Adrenal gland (tissue), 12 donors: ENCODE measurements around the gene SSH3. TPM values are rescaled to one million over a fixed set of nuclear protein-coding genes. Genes with fewer than 3 reads are reported as not detected.
A peak's percentile ranks its signal among the peaks of the same experiment; 100 is the strongest.

Source experiments
- DNase-seq, 7 donors: peaks; one replicate each; pipeline ENCODE4 v3.0.0-alpha.2; 2019 to 2020
- H3K27ac ChIP-seq, 5 donors: fragments of 200-600 bp; sonication (generic) in 4 of 5; 1 replicate in 3 of 5; 2 replicates in 2 of 5; pipeline versions ENCODE4 v1.5.1 to v1.8.0; 2016 to 2020; ENCODE audit warnings: mild to moderate bottlenecking in 1 of 5
- H3K27me3 ChIP-seq: fragments of 200-600 bp; 2 replicates; pipeline ENCODE4 v1.8.0; 2021
- H3K36me3 ChIP-seq, 2 donors: fragments of 200-600 bp; replicated peaks in 1 of 2; 1 replicate in 1 of 2; 2 replicates in 1 of 2; pipeline versions ENCODE4 v1.5.1 to v1.8.0; 2018 to 2022
- H3K4me1 ChIP-seq, 2 donors: fragments of 200-600 bp; replicated peaks in 1 of 2; 1 replicate in 1 of 2; 2 replicates in 1 of 2; pipeline versions ENCODE4 v1.5.1 to v1.8.0; 2018 to 2021
- H3K4me3 ChIP-seq, 4 donors: fragments of 200-600 bp; sonication (generic) in 3 of 4; one replicate each; pipeline ENCODE4 v1.5.1; 2016 to 2018
- H3K9me3 ChIP-seq, 3 donors: fragments of 200-600 bp; sonication (generic) in 1 of 3; replicated peaks in 1 of 3; 1 replicate in 2 of 3; 2 replicates in 1 of 3; pipeline versions ENCODE4 v1.5.1 to v1.8.0; 2016 to 2021
- CTCF ChIP-seq, 6 experiments: fragments of 450-650 bp in 4 of 6; fragments of 200-600 bp in 2 of 6; sonication (generic) in 1 of 6; IDR thresholded peaks; 1 replicate in 5 of 6; 2 replicates in 1 of 6; pipeline versions ENCODE4 v1.5.1 to v1.8.0; 2016 to 2021; ENCODE audit warnings: antibody characterized with exemption in 6 of 6, mild to moderate bottlenecking in 2 of 6, moderate library complexity in 1 of 6
- POLR2A ChIP-seq, 2 donors: fragments of 450-650 bp; IDR thresholded peaks; one replicate each; pipeline ENCODE4 v1.6.1; 2017; ENCODE audit warnings: antibody characterized with exemption in 2 of 2, mild to moderate bottlenecking in 2 of 2, moderate library complexity in 1 of 2
- WGBS, 4 donors: extraction: QIAGEN DNeasy Blood & Tissue Kit in 2 of 4; methylation state at CpG; one replicate each; pipeline versions ENCODE4 v1.1.5 to v1.1.7; 2013 to 2017; 5-methylcytosine and 5-hydroxymethylcytosine counted together
- intact Hi-C, 2 donors: fragments of 100-400 bp; cut with DNase I; formaldehyde crosslinking; loops; one replicate each; pipeline versions ENCODE4 v1.14.1 to v1.15.0; 2022 to 2023
- polyA plus RNA-seq, 3 donors: library from polyadenylated mRNA; stranded (reverse); fragments of 200-250 nt in 2 of 3; fragments of 350-450 nt in 1 of 3; fragmentation: Illumina TruSeq in 1 of 3; extraction: RNeasy Lipid Tissue Mini Kit (QIAGEN cat#74804) in 1 of 3; gene quantifications; one replicate each; pipeline ENCODE4 v1.2.3, GENCODE V29; 2013 to 2014
- total RNA-seq, 9 donors: library from RNA; depleted of rRNA in 4 of 9; stranded (reverse); fragments of >200 nt in 4 of 9; fragments of 120-200 nt in 1 of 9; fragmentation: NEBNext Ultra II Directional in 1 of 9; extraction: Animal tissue kit (Norgen Biotek cat#: 25700) in 1 of 9; gene quantifications; one replicate each; pipeline versions ENCODE4 v1.1.0 to v1.2.4, GENCODE V29; 2013 to 2023
- donor health status: healthy with polysubstance abuse.
- donor health status: Bipolar disorder and iron deficiency.
- donor health status: DM: yes; HTN: yes; CAD: no.
- donor health status: DM: no; HTN: no; CAD: no.
- donor health status: DM: no; HTN: no; CAD: no.
- donor health status: DM: yes; HTN: yes; CAD: no.

The SSH3 gene
- total and polyA plus RNA-seq, 12 donors: 4.2 to 35.2 (median 24.6) TPM

- DNase-seq: peak in 1 of 7 donors; percentile 5
- Histone ChIP-seq H3K9me3 (no peaks in the 10 kb centered on the region), H3K27me3 (no peaks in the 10 kb centered on the region), H3K4me3 (no peak overlapping the region), H3K4me1 (peaks cover 24 to 48% of the 10 kb centered on the region in 2 donors), H3K36me3 (peaks cover 0 to 62% of the 10 kb centered on the region in 2 donors), H3K27ac (peak overlapping the region in 2 of 5 donors; percentile 26 to 35)
- 76 to 92% (median 81%) methylated on average over 8 to 17 of the region's 17 CpGs for WGBS, 4 donors
- TF ChIP-seq CTCF (IDR thresholded peaks at IDR 0.05): no peak
- TF ChIP-seq POLR2A (IDR thresholded peaks at IDR 0.05): no peak
- intact Hi-C loops: no loop called here
These were observed 23.6 kb upstream of the SSH3 start for GRCh38 chr11:67279589-67280340.

DNA sequence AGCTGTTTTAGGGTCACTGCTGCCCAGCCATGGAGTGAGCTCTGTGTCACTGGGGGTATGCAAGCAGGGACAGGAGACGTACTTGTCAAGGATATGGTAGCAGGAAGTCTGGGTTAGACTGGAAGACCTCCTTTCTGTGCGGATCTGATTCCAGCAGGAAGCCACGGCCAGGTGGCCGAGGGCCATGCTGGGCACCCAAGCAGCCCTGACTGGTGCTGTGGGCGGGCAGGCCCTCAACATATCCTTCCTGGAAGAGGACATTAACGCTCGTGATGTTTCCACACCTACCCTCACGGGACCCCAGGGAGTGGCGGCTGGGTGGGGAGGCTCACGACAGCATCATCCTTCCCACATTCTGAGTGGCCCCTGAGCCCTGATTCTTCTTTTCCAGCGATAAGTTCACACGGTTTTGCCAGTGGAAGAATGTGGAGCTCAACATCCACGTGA lies 23.0 kb upstream of the SSH3 start:
- H3K27ac ChIP-seq: peak overlapping the region in 2 of 5 donors; percentile 8 to 35
- DNase-seq: peak in 1 of 7 donors; percentile 5
- no peak for TF ChIP-seq CTCF (IDR thresholded peaks at IDR 0.05)
- no peak for TF ChIP-seq POLR2A (IDR thresholded peaks at IDR 0.05)
- H3K4me1 ChIP-seq: peaks cover 18 to 42% of the 10 kb centered on the region in 2 donors
- intact Hi-C loops: no loop called here
- H3K9me3 ChIP-seq: no peaks in the 10 kb centered on the region
- 70 to 83% (median 74%) methylated on average over 9 to 13 of the region's 13 CpGs for WGBS, 4 donors
- peaks cover 0 to 68% of the 10 kb centered on the region in 2 donors for H3K36me3 ChIP-seq
- H3K27me3 ChIP-seq: no peaks in the 10 kb centered on the region
- no peak overlapping the region for H3K4me3 ChIP-seq

- intact Hi-C loops: no loop called here
- H3K27me3 ChIP-seq: no peaks in the 10 kb centered on the region
- H3K27ac ChIP-seq: peak overlapping the region in 1 of 5 donors; percentile 35
- H3K9me3 ChIP-seq: no peaks in the 10 kb centered on the region
- H3K4me3 ChIP-seq: no peak overlapping the region
- peaks cover 12 to 36% of the 10 kb centered on the region in 2 donors for H3K4me1 ChIP-seq
- 88 to 94% (median 91%) methylated on average over 20 to 31 of the region's 31 CpGs for WGBS, 4 donors
- peak in 1 of 7 donors; percentile 9 for DNase-seq
- H3K36me3 ChIP-seq: peaks cover 0 to 74% of the 10 kb centered on the region in 2 donors
- no peak for TF ChIP-seq CTCF (IDR thresholded peaks at IDR 0.05)
These were observed 22.4 kb upstream of the SSH3 start for GRCh38 chr11:67280788-67281551.

DNA sequence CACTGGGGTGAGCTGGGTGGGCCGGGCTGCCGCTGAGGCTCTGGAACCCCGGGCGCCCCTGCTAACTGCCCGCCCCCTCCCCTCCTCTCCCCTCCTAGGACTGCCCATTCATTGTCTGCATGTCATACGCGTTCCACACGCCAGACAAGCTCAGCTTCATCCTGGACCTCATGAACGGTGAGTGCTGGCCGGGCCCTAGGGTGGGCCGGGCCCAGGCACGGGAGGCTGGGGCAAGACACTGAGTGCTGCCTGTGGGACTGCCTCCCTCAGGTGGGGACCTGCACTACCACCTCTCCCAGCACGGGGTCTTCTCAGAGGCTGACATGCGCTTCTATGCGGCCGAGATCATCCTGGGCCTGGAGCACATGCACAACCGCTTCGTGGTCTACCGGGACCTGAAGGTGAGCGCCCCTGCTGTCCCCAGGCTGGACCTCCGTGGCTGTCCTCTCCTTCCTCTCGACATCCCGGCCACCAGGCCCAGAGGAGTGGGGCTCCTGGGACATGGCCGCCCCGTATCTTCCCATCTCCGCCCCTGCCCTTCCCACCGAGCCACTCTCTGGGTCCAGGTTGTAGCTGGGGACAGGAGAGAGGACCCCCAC lies 21.7 kb upstream of the SSH3 start:
- no peaks in the 10 kb centered on the region for H3K9me3 ChIP-seq
- no peak overlapping the region for H3K4me3 ChIP-seq
- peak overlapping the region in 1 of 5 donors; percentile 32 for H3K27ac ChIP-seq
- TF ChIP-seq POLR2A (IDR thresholded peaks at IDR 0.05) (no peak), CTCF (IDR thresholded peaks at IDR 0.05) (no peak)
- intact Hi-C loops: no loop called here
- H3K27me3 ChIP-seq: no peaks in the 10 kb centered on the region
- 90 to 94% (median 92%) methylated on average over 7 to 27 of the region's 27 CpGs for WGBS, 4 donors
- DNase-seq: peak in 1 of 7 donors; percentile 3
- H3K36me3 ChIP-seq: peaks cover 0 to 79% of the 10 kb centered on the region in 2 donors
- peaks cover 6 to 30% of the 10 kb centered on the region in 2 donors for H3K4me1 ChIP-seq
